HG02571 (cell line): ENCODE results near the gene CDHR2.

Source experiments
- ATAC-seq: cut with Tn5 transposase; IDR thresholded peaks from one replicate; pipeline ENCODE4 v1.9.1; 2021; ENCODE audit warnings: mild to moderate bottlenecking, moderate library complexity; ENCODE audit not compliant: unreplicated experiment

CDHR2 gene

GRCh38 chr5:176636426-176636825, 87.3 kb downstream of the CDHR2 start:
- no peak for ATAC-seq

- ATAC-seq = no peak
Observed at GRCh38 chr5:176637556-176637955, 88.4 kb downstream of the CDHR2 start.

GRCh38 chr5:176638437-176638836, 89.3 kb downstream of the CDHR2 start:
- ATAC-seq = no peak

- ATAC-seq = no peak
Observed at GRCh38 chr5:176639208-176639607, 90.1 kb downstream of the CDHR2 start.

- ATAC-seq = no peak
Observed at GRCh38 chr5:176639981-176640380, 90.8 kb downstream of the CDHR2 start.

- ATAC-seq = no peak
Observed at GRCh38 chr5:176640616-176641015, 91.5 kb downstream of the CDHR2 start.

GRCh38 chr5:176642675-176643490, 93.7 kb downstream of the CDHR2 start:
- ATAC-seq = no peak

GRCh38 chr5:176643491-176644219, 94.5 kb downstream of the CDHR2 start:
- no peak for ATAC-seq

- ATAC-seq = no peak
Observed at GRCh38 chr5:176644294-176644693, 95.2 kb downstream of the CDHR2 start.

- ATAC-seq = no peak
Observed at GRCh38 chr5:176644878-176645670, 95.9 kb downstream of the CDHR2 start.
